Gastroesophageal sphincter (tissue), 4 donors: ENCODE results near the gene PCSK5. TPM values are rescaled to one million over a fixed set of nuclear protein-coding genes. Genes with fewer than 3 reads are reported as not detected.

ENCODE experiments used
- ATAC-seq: fragments of 150-250 bp; one replicate; pipeline ENCODE4 v1.9.1; 2016; ENCODE audit warnings: mild to moderate bottlenecking, moderate library complexity
- H3K27ac ChIP-seq, 4 donors: fragments of 200-600 bp; sonication (generic) in 3 of 4; 1 replicate in 3 of 4; 2 replicates in 1 of 4; pipeline ENCODE4 v1.5.1; 2016 to 2019
- H3K27me3 ChIP-seq: fragments of 200-600 bp; sonication (generic); one replicate; pipeline ENCODE4 v1.5.1; 2019
- H3K36me3 ChIP-seq, 2 donors: fragments of 200-600 bp; sonication (generic); one replicate each; pipeline ENCODE4 v1.5.1; 2019; ENCODE audit warnings: control low read depth in 1 of 2
- H3K4me1 ChIP-seq, 3 donors: fragments of 200-600 bp; sonication (generic); 1 replicate in 2 of 3; 2 replicates in 1 of 3; pipeline ENCODE4 v1.5.1; 2016 to 2019; ENCODE audit warnings: control low read depth in 2 of 3
- H3K4me3 ChIP-seq, 2 donors: fragments of 200-600 bp; sonication (generic); one replicate each; pipeline ENCODE4 v1.5.1; 2019; ENCODE audit warnings: mild to moderate bottlenecking in 1 of 2, moderate library complexity in 1 of 2
- H3K9me3 ChIP-seq, 3 donors: fragments of 200-600 bp; sonication (generic); one replicate each; pipeline ENCODE4 v1.5.1; 2017 to 2019; ENCODE audit warnings: control low read depth in 2 of 3
- CTCF ChIP-seq, 4 experiments: fragments of 200-600 bp in 2 of 4; fragments of 450-650 bp in 2 of 4; sonication (generic) in 1 of 4; IDR thresholded peaks; one replicate each; pipeline ENCODE4 v1.5.1; 2017 to 2019; ENCODE audit warnings: antibody characterized with exemption in 4 of 4, mild to moderate bottlenecking in 2 of 4, moderate library complexity in 2 of 4
- EP300 ChIP-seq: sonication (generic); formaldehyde crosslinking; IDR thresholded peaks from one replicate; pipeline ENCODE4 v1.6.1; 2017; ENCODE audit warnings: antibody characterized with exemption, mild to moderate bottlenecking
- POLR2A ChIP-seq, 2 donors: fragments of 450-650 bp; IDR thresholded peaks; one replicate each; pipeline ENCODE4 v1.6.1; 2017; ENCODE audit warnings: antibody characterized with exemption in 2 of 2, mild to moderate bottlenecking in 2 of 2, moderate library complexity in 1 of 2
- POLR2AphosphoS5 ChIP-seq: sonication (generic); formaldehyde crosslinking; IDR thresholded peaks from one replicate; pipeline ENCODE4 v1.6.1; 2017; ENCODE audit warnings: antibody characterized with exemption
- WGBS, 2 donors: methylation state at CpG; one replicate each; pipeline ENCODE4 v1.1.5; 2018; ENCODE audit warnings: low coverage in 1 of 2; 5-methylcytosine and 5-hydroxymethylcytosine counted together
- total RNA-seq, 4 donors: library from RNA; depleted of rRNA; stranded (reverse); fragments of >200 nt; gene quantifications; one replicate each; pipeline ENCODE4 v1.1.0, GENCODE V29; 2016

PCSK5 gene
- total RNA-seq, 4 donors from 2014 or later, result 20.1 to 37.3 (median 28.1) TPM

GRCh38 chr9:76114144-76114543, 223.7 kb downstream of the PCSK5 start:
- WGBS, 2 donors, result 45 to 65% methylated on average over 3 of the region's 3 CpGs
- peak; percentile 17 for ATAC-seq
- H3K36me3 ChIP-seq, result no peaks in the 10 kb centered on the region
- TF ChIP-seq CTCF (IDR thresholded peaks at IDR 0.05), result no peak
- TF ChIP-seq EP300, result no peak
- TF ChIP-seq POLR2A (IDR thresholded peaks at IDR 0.05), result no peak
- TF ChIP-seq POLR2AphosphoS5, result no peak
- no peak overlapping the region for H3K4me3 ChIP-seq
- no peaks in the 10 kb centered on the region for H3K9me3 ChIP-seq
- peak overlapping the region in 3 of 4 donors; percentile 2 to 50 (median 38) for H3K27ac ChIP-seq
- H3K27me3 ChIP-seq, result no peaks in the 10 kb centered on the region
- peaks cover 0 to 30% (median 0%) of the 10 kb centered on the region in 3 donors for H3K4me1 ChIP-seq

- Histone ChIP-seq H3K27ac (no peak overlapping the region), H3K9me3 (no peaks in the 10 kb centered on the region), H3K4me1 (peaks cover 0 to 30% (median 0%) of the 10 kb centered on the region in 3 donors), H3K4me3 (no peak overlapping the region), H3K27me3 (no peaks in the 10 kb centered on the region), H3K36me3 (no peaks in the 10 kb centered on the region)
- TF ChIP-seq POLR2A (IDR thresholded peaks at IDR 0.05) (no peak), POLR2AphosphoS5 (no peak)
- no peak for ATAC-seq
- WGBS, 2 donors, result 50 to 77% methylated on average over 2 of the region's 2 CpGs
Measured at GRCh38 chr9:76115396-76115795, 224.9 kb downstream of the PCSK5 start.

- WGBS, 2 donors, result 79 to 97% methylated on average over 2 of the region's 2 CpGs
- no peaks in the 10 kb centered on the region for H3K36me3 ChIP-seq
- peaks cover 0 to 30% (median 0%) of the 10 kb centered on the region in 3 donors for H3K4me1 ChIP-seq
- no peak for TF ChIP-seq EP300
- TF ChIP-seq CTCF (IDR thresholded peaks at IDR 0.05), result no peak
- TF ChIP-seq POLR2A (IDR thresholded peaks at IDR 0.05), result no peak
- TF ChIP-seq POLR2AphosphoS5, result no peak
- H3K9me3 ChIP-seq, result no peaks in the 10 kb centered on the region
- no peak for ATAC-seq
- H3K27ac ChIP-seq, result peak overlapping the region in 2 of 4 donors; percentile 15 to 33
- H3K4me3 ChIP-seq, result no peak overlapping the region
- H3K27me3 ChIP-seq, result no peaks in the 10 kb centered on the region
Measured at GRCh38 chr9:76115982-76116646, 225.6 kb downstream of the PCSK5 start.

- no peak for TF ChIP-seq CTCF (IDR thresholded peaks at IDR 0.05)
- peak; percentile 92 for TF ChIP-seq POLR2AphosphoS5
- no peak for TF ChIP-seq EP300
- Histone ChIP-seq H3K27me3 (no peaks in the 10 kb centered on the region), H3K36me3 (no peaks in the 10 kb centered on the region), H3K9me3 (no peaks in the 10 kb centered on the region), H3K27ac (peak overlapping the region in 2 of 4 donors; percentile 22 to 33), H3K4me1 (peaks cover 0 to 30% (median 0%) of the 10 kb centered on the region in 3 donors), H3K4me3 (no peak overlapping the region)
- WGBS, 2 donors, result 73 to 94% methylated on average over 2 to 3 of the region's 3 CpGs
- ATAC-seq, result peak; percentile 86
Measured at GRCh38 chr9:76116913-76117312, 226.4 kb downstream of the PCSK5 start.

- Histone ChIP-seq H3K36me3 (no peaks in the 10 kb centered on the region), H3K4me1 (no peaks in the 10 kb centered on the region), H3K27ac (no peak overlapping the region), H3K4me3 (no peak overlapping the region), H3K9me3 (no peaks in the 10 kb centered on the region), H3K27me3 (no peaks in the 10 kb centered on the region)
- no peak for ATAC-seq
- WGBS, 2 donors, result 96 to 100% methylated on average over 3 to 5 of the region's 5 CpGs
- TF ChIP-seq CTCF (IDR thresholded peaks at IDR 0.05), result no peak
- no peak for TF ChIP-seq POLR2A (IDR thresholded peaks at IDR 0.05)
- TF ChIP-seq EP300, result no peak
- TF ChIP-seq POLR2AphosphoS5, result no peak
Measured at GRCh38 chr9:76127637-76128036, 237.2 kb downstream of the PCSK5 start.
